GM18870 (cell line): ENCODE results near the gene DDX31.

Source experiments
- ATAC-seq: cut with Tn5 transposase; IDR thresholded peaks from one replicate; pipeline ENCODE4 v1.9.1; 2021; ENCODE audit warnings: moderate library complexity; ENCODE audit not compliant: unreplicated experiment

The DDX31 gene

DNA sequence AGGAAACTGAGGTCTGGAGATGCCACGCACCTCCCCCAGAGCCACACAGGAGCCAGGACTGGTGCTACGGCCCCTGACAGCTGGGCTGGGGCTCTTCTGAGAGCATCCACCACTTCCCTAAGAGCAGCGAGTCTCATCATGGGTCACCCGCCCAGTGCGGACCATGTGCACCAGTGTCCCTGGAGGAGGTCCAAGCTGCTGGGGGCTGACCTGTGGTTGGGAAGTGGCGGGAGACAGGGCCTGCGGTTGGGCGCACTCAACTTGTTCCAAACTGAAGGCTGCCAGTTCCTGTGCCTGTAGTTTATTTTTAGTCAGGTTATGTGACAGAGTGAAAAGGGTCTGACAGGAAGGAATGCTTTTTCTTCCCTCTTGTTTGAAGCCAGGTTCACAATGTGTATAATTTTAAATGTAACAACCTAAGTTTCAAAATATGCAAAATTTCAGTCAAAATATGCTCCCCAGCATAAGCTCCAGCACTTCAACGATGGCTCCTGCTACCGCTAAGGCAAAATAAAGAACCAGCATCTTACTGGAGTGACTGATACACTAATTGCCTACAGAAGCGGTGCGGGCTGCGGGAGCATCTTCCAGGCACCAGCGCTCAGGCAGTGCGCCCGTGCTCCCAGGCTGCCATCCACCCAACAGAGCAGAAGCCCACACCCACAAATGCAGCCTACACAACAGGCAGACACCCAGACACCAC lies 72.6 kb downstream of the DDX31 start:
- no peak for ATAC-seq

DNA sequence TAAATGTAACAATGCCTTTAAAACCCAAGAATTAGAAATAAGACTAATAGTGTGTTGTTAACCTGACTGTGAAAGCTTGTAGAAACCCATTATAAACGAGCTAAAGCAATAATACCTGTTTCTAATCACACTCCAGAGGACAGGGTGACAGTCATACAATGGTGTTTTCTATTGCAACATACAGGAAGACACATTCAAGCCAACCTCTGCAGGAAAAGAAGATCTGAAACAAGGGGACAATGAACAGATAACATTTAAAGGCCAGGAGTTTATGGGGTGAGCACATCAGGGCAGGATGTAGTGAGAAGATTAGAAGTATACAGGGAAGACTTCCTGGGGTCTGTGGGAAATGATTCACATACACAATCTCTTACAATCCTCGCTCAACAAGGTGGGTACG lies 73.6 kb downstream of the DDX31 start:
- ATAC-seq: no peak

DNA sequence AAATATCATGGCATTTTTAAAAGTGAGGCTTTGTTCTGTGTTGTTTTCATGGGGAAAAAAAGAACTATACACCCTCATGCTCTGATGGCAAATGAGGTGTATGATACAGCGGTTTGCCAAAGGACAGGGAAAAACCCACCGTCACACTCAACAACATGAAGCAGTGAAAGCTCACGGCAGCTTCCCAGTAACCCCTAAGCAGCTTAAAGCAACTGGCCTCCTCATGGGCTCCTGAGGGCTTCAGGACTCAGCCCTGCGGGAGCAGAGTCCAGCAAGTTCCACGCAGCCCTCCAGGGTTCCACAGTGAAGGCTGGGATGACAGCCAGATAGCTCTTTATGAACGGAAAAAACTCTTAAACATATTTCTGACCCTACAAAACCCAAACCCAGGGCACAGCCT lies 74.5 kb downstream of the DDX31 start:
- ATAC-seq: no peak

DNA sequence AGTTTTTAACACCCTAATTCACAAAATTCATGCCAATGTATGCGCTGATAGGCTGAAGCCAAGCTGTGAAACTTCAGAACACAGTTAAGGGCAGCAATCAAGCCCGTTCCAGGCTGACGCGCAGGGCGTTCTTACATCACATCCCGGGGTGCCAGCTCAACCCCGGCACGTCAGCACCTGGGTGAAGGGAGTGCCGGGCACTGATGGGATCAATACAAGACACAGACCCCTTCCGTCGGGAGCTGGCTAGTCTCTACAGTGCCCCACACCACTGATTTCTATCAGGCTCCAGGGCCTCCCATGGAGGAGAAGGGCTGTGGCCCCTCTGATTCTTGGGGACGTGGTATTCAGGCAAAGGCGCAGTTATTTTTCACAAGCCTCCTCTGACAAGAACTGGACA lies 75.4 kb downstream of the DDX31 start:
- no peak for ATAC-seq

DNA sequence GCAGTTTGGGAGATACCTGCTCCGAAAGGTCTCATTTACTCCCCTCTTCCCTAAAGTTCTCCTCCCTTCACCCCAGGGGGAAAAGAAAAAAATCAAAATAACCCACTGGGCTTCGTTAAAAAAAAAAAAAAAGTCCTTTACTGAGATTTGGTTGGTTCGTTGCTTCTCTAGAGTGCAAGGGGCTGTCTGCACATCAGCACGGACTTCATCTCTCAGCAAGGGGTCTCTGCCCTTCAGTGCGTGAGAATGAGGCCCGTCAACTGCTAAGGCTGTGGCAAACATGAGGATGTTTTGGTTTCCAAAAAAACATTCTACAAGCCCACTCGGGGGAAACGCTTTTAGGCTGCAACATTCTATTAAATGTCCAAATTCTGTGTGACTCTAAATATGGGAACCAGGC lies 77.3 kb downstream of the DDX31 start:
- no peak for ATAC-seq

DNA sequence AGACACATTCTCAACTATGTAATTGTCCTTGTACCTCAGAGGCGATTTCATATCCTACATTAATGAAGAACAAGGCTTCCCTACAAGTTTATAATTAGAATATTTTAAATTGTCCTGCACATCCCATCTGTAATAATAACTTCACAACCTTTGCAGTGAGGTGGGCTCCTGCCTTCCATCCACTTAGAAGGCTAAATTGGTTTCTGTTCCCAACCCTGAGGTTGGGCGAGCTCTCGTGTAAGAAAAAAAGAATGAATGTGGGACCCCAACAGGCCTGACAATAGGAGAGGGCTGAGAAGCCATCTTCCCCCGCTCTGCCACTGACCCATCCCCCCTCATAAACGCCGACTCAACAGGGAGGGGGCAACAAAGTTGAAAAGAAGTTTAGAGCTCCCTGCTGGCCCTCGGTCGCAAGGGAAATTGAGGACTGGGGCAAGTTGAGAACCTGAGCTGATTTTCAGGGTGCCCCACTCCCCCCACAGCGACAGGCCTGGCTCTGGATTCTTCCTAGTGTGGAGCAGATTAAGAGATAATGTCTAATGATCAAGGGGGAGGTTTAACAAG lies 78.0 kb downstream of the DDX31 start:
- no peak for ATAC-seq

DNA sequence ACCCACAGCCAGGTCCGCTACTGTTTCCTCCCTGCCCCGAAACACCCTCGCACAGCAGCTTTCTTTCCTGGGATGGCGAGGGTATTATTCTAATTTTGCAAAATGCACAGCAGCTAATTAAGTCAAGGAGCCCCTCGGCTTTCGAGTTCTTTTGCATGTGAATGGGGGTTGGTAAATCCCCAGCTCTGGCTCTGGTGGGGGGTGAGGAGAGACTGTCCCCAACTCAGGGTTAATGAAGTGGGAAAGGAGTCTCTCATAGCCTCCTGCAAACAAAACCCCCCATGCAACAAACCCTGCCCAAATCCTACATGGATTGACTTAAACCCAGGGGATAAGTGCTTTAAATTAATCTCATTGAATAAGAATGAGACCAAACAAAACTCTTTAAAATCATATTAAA lies 78.5 kb downstream of the DDX31 start:
- no peak for ATAC-seq

DNA sequence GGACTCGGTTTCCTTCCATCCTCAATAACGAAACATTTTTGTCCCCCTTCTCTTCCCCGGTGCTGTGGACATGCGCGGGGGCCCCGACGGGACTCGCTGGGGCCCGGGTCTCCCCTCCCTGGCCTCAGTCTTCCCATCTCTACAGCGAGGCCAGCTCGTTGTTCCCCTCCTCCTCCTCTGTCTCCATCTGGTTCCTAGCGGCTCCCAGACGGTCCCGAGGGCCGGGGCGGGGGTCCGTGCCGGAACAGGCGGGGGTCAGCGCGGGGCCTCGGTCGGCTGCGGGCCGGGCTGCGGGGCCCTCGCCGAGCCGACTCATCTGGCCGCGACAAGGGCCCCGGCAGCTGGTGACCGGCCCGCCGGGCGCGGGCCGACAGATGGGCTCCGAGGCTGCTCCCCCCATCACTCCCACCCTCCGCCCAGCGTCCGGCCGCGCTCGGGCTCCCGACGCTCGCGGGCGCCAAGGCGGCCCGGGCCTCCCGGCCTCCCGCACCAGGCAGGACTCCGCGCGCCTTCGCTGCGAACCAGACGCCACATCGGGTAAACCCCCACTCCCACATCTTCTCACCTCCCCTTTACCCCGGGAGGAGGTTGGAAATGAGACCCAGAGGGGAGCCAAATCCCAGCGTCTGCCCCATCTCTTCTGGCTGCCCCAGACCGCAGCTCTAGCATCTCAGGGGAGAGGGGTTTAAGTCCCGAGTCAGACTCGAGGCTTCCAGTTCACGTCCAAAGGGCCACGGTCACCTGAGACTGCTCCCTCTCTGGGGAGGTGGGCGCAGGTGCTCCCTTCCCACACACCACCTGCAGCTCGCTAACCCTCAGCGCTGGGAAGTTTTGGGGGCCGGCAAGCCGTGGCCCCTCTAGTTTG lies 79.2 kb downstream of the DDX31 start:
- no peak for ATAC-seq

DNA sequence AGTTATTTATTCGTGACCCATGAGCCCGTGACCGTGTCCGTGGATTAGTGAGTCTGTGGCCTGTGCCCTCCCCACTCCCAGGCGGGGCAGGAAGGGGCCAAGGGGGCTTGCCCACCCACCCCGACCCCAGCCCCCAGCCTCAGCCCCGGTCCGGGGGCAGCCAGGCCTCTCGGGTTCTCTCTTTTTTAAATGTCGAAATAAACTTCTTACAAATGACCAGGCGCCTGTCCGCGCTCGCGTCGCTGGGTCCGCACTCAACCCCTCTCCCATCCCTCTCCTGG lies 79.8 kb downstream of the DDX31 start:
- no peak for ATAC-seq

DNA sequence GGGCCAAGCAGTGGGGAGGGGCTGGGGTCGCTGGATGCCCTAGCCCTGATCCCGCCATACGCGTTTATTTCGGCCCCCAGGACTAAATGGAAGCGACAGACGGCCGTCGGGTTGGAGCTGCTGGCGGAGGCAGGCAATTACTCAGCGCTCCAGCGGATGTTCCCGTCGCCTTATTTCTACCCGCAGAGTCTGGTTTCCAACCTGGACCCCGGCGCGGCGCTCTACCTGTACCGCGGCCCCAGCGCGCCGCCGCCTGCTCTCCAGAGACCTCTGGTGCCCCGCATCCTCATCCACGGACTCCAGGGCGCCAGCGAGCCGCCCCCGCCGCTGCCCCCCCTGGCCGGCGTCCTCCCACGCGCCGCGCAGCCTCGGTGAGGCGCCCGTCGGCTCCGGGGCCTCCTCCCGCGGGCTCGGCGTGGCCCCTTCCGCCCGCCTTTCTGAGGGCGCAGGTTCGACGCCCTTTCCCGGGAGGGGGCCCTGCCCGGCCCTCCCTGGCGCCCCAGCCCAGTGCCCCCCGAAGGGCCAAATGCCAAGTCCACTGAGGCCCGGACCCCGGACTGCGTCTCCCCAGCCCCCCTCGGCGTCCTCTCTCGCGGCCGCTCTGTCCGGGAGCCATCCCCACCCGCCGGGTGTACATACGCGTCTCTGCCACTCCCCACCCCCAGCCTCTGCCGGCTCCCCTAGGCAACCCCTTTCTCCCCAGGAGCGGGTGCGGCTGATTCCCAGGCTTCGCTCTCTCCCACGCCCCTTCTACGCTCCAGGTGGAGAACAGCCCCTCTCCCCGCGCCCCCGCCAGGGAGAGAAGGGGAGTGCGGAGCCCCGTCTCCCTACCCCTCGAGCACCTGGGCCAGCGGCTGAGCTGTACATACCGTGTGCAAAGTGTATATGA lies 80.4 kb downstream of the DDX31 start:
- no peak for ATAC-seq

DNA sequence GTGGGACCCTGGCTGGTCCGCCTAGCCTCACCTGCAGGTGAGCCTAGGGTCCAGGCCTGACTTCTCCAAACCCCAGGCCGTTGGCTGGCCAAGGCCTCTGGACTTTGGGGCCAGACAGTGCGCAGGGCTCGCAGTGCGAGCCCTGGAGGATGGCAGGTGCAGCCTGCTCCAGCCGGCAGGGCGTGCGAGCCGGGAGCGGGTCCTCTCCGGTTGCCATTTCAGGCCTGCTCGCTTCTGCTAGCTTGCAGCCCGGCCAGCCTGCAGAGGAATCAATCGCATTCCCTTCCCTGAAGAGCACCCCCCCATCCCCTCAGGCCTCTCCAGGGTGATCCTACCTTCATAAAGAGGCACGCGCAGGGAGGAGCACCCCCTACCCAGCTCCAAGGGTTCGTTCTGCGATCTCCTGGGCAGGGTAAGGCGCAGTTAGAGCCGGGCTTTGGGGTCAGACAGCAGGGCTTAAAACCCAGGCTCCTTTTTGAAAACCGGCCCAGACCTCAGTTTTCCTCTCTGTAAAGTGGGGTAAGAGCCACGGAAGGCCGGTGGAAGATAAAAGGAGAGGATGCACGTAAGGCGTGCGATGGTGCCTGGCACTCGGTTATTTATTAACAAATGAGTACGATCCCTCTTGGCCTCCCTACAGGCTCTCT lies 81.2 kb downstream of the DDX31 start:
- ATAC-seq: no peak

DNA sequence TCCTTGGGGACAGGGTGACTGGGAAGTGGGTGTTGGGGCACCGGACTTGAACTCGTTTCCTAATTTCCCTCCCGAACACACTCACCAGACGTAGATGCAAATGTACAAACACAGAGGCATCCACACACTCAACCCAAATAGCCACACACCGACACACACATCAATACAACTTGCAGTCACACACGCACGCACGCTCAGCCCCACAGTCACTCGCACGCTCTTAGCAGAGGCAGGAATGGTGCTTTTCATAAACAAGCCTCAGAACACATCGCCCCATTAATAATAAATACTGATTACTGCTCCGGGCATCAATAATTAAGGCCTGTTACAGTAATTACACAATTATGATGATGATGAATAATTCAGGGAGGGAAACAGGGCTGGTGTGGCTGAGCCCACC lies 81.7 kb downstream of the DDX31 start:
- no peak for ATAC-seq

DNA sequence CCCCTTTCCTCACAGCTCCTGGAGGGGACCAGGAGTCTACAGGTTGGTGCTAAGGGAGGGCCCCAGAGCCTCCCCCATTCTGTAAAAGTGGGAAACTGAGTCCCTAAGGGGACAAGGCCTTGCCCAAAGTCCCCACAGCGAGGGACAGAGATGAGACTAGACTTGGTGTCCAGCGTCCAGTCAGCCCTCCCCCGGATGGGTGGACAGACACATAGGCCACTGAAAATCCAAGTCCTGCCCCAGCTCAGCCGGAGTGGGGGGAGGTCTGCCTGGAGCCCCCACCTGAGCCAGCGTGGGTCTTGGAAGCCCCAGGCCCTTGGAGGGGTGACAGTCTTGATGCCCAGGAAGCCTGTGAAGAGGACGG lies 82.2 kb downstream of the DDX31 start:
- ATAC-seq: no peak

DNA sequence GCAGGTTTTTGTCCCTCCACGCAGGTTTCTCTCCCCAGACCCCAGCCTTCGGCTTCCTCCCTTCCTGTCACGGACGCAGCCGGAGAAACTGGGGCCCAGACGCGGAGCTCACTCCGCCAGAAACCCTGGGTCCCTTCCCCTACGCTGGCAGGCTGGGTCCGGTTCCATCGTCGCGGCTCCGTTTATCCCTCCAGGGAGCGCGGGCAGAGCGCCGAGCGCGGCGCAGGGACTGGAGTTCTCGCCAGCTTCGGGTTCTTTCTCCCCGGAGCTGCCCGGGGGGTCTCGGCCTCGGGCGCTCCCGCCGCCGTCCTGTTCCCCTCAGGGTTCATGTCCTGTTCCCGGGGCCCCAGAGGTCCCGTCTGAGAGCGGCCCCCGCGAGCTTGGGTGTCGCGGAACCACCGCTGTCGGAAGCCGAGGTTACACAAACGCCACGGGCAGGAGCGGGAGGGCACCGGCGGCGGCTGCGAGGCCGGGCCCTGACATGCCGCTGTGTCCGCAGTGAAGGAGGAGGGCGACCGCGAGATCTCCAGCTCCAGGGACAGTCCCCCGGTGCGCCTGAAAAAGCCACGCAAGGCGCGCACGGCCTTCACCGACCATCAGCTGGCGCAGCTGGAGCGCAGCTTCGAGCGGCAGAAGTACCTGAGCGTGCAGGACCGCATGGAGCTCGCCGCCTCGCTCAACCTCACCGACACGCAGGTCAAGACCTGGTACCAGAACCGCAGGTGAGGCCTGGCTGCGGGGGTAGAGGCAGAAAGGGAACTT lies 82.8 kb downstream of the DDX31 start:
- no peak for ATAC-seq

DNA sequence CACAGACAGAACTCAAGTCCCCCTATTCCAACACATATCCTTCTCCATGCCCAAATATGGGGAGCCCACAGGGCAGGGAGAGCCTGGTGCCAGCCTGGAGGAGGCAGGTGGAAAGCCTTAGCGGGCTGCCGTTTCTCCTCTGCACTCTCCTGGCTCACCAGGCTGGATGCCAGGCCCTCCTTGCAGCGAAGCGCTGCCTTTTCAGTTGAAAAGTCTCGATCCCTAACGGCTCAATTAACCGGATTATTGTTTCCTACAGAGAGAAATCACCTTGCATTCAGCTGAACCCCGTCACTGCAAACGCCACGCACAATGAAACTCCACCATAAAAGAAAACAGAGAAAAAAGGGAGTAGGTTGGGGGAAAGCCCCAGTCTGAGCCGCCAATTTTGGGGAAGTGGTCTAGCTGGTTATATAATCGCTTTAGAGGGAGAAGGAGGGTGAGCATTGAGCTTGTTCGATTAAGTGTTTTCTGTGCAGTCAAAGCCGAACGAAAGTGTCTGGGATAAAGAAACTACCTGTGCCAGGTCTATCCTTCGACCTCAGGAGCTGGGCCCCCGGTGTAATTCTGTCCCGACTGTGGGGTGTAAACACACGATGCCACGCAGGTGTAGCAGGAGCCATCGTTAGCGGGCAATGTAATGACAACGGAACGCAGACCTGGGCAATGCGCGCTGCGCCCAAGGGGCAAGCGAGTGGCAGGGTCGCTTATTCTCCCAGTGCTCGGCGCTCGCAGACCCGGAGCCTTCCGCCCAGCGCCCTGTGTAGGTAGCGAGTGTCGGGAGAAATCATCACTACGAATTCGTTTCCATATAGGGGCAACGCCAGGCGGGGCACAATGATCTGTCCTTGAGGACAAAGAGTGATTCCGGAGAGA lies 83.6 kb downstream of the DDX31 start:
- ATAC-seq: no peak

DNA sequence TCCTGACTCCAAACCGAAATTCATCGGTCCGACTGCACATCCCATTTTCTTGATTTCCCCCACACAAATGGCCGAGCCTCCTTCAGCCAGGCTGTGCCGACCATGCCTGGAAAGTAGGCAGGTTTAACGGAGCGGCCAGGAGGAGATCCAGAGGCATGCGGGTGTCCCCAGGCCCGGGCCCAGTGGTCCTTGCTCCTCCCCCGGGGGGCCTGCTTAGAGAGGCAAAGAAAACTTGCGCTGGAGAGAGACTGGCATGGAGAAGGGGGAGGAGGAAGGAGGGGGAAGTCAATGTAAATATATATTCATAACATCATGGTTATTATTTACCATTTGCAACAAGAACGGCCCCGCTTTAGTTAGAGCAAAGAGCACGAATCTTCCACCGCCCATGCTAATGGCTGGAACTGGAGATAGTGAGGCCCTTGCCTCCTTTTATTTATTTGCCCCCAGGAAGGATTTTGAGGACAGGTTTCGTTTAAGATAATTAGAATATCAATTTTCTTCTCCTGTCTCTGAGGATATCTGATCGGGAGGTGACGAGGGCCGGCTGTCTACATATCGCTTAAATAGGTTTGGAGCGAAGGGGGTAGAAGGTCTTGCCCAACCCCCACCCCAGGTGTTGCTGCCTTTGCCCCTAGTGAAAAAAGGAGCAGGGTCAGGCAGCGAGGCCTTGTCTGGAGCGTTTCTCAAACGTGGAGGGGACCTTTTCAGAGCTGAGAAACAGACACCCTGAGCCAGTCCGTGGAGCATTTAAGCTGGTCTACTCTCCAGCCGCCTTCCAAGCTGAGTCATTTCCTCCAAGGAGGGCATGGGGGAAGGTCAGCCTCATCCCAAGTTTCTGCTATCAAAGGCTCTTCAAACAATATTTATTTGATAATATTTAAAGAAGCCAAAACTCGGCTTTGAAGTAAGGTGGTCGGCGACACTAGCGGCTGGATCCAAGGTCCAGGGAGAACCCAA lies 84.9 kb downstream of the DDX31 start:
- ATAC-seq: no peak

DNA sequence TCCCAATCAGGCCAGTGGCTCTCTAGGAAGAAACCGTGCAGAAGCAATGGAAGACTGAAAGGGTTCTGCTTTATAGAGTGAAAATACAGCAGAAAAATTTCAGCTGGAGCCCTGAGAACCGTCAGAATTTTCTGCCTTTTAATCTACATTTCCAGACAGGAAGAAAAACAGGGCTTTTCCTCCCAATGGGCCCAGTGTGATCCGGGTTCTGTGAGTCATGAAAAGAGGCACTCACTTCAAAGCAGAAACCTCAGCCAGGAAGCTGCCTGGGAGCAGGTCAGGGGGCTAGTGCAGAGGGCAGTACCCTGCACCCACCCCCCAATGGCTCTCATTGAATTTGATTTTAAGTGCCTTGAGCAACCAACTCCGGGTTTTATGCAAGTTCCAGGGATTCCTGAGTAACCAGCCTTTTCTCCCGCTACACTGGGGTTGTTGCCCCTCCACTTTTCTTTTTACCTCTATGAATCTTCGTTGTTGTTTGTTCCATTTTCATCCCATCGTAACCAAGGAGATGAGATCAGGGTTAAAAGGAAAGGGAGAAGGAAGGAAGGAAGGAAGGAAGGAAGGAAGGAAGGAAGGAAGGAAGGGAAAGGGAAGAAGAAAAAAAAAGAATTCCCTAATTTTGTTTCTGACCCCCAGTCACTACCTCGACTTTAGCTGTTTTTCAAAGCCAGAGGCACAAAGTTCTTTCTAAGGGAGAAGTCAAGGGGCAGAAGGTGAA lies 86.0 kb downstream of the DDX31 start:
- ATAC-seq: no peak
